ENCODE results near the gene SND1.

The SND1 gene

DNA sequence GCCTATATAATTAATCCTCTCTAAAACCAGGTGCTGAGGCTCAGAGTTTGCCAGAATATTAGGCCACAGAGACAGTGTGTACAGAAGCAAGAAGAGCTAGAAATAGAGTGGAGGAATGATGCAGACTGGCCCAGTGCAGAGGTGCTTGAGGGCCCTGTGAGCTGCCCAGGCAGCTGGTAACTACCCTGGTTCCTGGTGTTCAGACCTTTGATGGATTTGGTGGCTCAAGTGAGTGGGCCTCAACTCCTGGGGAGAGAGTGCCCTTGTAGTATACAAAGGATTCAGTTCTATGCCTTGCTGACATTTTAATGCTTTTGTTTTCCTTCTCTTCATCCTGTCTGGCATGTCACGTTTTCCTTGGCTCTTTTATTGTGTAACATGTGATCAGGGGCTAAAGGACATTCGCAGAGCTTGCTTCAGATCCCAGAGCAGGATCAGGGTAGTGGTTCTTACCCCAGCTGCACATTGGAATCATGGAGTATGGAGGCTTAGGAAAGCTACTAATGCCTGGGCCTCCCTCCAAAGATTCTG is 359.2 kb downstream of the SND1 start:
- Histone ChIP-seq H3K9me3 (ENCODE audit: control insufficient read depth in 2 of 2, low read length in 2 of 2) (no peaks in the 10 kb centered on the region), H3K36me3 (ENCODE audit: control insufficient read depth in 2 of 2, insufficient read depth in 2 of 2, low read length in 2 of 2) (no peaks in the 10 kb centered on the region), H3K27me3 (ENCODE audit: control insufficient read depth in 2 of 2, insufficient read depth in 2 of 2, low read length in 2 of 2) (no peaks in the 10 kb centered on the region), H3K4me3 (ENCODE audit: low read length in 2 of 2) (no peak overlapping the region), H3K9ac (ENCODE audit: low read depth in 1 of 2, low read length in 2 of 2) (no peak overlapping the region), H3K4me1 (ENCODE audit: control insufficient read depth in 2 of 2, insufficient read depth in 2 of 2, low read length in 2 of 2) (no peaks in the 10 kb centered on the region), H3K27ac (ENCODE audit: low read depth in 2 of 2, low read length in 2 of 2) (no peak overlapping the region)

DNA sequence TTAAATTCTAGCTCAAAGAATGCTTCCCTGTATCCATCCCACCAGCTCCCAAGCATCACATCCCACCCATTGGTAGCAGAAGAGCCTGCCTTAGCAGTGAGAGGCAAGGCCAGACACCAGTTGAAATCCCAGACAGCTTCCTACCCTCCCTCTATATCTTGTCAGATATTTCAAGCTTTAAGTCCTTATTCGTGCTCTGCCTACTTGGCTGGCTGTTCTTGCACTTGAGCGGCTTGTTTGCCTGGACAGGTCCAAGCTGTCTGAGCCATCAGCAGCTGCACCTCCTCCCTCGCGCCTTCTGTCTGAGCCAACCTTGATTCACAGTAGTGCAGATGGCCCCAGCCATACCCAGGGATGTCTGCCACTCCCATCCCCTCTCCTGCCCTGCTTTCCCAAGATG is 362.8 kb downstream of the SND1 start:
- H3K4me1 ChIP-seq (ENCODE audit: control insufficient read depth in 2 of 2, insufficient read depth in 2 of 2, low read length in 2 of 2), result no peaks in the 10 kb centered on the region
- no peak overlapping the region for H3K27ac ChIP-seq (ENCODE audit: low read depth in 2 of 2, low read length in 2 of 2)
- no peaks in the 10 kb centered on the region for H3K27me3 ChIP-seq (ENCODE audit: control insufficient read depth in 2 of 2, insufficient read depth in 2 of 2, low read length in 2 of 2)
- H3K9me3 ChIP-seq (ENCODE audit: control insufficient read depth in 2 of 2, low read length in 2 of 2), result no peaks in the 10 kb centered on the region
- no peak overlapping the region for H3K4me3 ChIP-seq (ENCODE audit: low read length in 2 of 2)
- H3K9ac ChIP-seq (ENCODE audit: low read depth in 1 of 2, low read length in 2 of 2), result no peak overlapping the region
- peaks cover 0 to 2% of the 10 kb centered on the region in 2 donors for H3K36me3 ChIP-seq (ENCODE audit: control insufficient read depth in 2 of 2, insufficient read depth in 2 of 2, low read length in 2 of 2)

DNA sequence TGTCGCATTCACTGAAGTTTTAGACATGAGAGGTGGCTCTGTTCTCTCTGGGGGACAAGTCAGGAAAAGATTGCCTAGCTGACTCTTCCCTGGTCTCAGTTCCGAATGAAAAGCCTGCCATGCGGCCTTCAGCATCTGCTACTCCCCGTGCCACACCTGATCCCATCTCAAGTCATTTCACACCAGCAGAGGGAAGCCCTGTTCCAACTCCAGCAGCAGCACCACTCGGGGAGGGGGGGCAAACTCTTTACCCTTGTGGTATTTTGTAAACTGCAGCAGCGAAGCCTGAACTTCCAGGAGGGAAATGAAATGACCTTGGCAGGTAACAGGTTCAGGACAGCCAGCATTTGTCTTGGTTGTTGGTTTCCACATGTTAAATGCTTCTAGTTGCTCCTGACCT is 365.5 kb downstream of the SND1 start:
- Histone ChIP-seq H3K27me3 (ENCODE audit: control insufficient read depth in 2 of 2, insufficient read depth in 2 of 2, low read length in 2 of 2) (no peaks in the 10 kb centered on the region), H3K9ac (ENCODE audit: low read depth in 1 of 2, low read length in 2 of 2) (no peak overlapping the region), H3K36me3 (ENCODE audit: control insufficient read depth in 2 of 2, insufficient read depth in 2 of 2, low read length in 2 of 2) (peaks cover 0 to 2% of the 10 kb centered on the region in 2 donors), H3K4me1 (ENCODE audit: control insufficient read depth in 2 of 2, insufficient read depth in 2 of 2, low read length in 2 of 2) (no peaks in the 10 kb centered on the region), H3K9me3 (ENCODE audit: control insufficient read depth in 2 of 2, low read length in 2 of 2) (no peaks in the 10 kb centered on the region), H3K27ac (ENCODE audit: low read depth in 2 of 2, low read length in 2 of 2) (no peak overlapping the region), H3K4me3 (ENCODE audit: low read length in 2 of 2) (no peak overlapping the region)

DNA sequence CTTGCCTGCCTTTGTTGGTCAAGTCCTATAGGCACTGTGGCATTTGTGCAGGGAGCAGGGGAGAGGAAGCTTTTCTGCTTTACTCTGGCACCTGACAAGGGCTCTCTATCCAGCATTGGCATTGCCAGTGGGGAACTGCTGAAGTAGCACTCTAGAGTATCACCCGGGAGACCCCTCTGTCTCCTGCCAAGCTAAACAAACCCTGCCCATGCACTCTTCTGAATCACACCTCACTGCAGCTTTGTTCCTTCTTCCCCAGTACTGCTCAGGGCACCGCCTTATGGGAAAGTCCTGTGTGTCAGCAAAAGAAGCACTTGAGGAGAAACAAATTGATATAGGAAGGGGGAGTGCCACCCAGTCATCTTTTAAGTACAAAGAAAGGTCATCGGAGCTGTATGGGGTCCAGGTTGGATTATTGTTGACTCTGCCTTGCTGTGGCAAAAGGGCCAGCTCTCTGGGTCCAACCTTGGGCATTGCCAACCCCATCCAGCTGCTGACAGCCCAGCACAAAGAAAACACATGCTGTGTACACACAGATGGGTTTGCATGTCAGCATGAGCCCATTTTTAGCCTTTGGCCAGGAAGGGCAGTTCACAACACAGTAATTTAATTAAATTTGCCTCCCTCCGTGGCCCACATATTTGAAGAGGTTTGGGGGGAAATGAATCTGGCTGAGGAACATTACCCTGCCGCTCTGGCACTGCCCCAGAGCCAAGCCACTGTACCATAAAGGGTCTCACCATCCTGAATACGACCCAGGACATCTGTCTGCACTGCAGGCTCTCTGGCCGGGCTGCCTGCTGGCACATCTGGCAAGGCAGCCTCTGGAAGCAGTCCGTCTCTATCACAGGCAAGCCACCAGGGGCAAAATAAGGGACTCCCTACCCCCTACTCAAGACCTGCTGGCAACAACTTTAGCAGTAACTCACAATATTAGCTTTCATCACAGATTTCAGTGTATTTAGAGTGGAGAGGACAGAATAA is 366.2 kb downstream of the SND1 start:
- no peak overlapping the region for H3K9ac ChIP-seq (ENCODE audit: low read depth in 1 of 2, low read length in 2 of 2)
- peaks cover 0 to 2% of the 10 kb centered on the region in 2 donors for H3K36me3 ChIP-seq (ENCODE audit: control insufficient read depth in 2 of 2, insufficient read depth in 2 of 2, low read length in 2 of 2)
- no peaks in the 10 kb centered on the region for H3K27me3 ChIP-seq (ENCODE audit: control insufficient read depth in 2 of 2, insufficient read depth in 2 of 2, low read length in 2 of 2)
- H3K4me3 ChIP-seq (ENCODE audit: low read length in 2 of 2), result no peak overlapping the region
- no peaks in the 10 kb centered on the region for H3K4me1 ChIP-seq (ENCODE audit: control insufficient read depth in 2 of 2, insufficient read depth in 2 of 2, low read length in 2 of 2)
- H3K9me3 ChIP-seq (ENCODE audit: control insufficient read depth in 2 of 2, low read length in 2 of 2), result no peaks in the 10 kb centered on the region
- no peak overlapping the region for H3K27ac ChIP-seq (ENCODE audit: low read depth in 2 of 2, low read length in 2 of 2)

DNA sequence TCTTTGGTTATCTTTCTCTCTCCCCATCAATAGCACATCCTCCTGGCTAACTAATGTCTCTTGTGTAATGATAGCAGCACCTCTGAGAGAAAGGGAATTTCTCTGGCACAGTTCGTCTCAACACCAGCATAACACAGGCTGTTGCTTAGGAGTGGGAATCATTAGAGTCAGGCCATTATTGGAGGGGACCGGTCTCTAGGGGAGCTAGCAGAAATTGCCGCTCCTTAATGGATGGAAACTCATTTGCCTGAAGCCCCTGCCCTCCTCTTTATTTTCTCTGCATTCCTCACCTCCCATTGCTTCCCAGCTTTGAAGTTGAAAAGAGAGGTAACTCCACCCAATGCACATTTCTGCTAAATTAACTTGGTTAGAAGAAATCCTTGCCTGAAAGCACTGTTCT is 367.3 kb downstream of the SND1 start:
- H3K4me1 ChIP-seq (ENCODE audit: control insufficient read depth in 2 of 2, insufficient read depth in 2 of 2, low read length in 2 of 2), result no peaks in the 10 kb centered on the region
- H3K27ac ChIP-seq (ENCODE audit: low read depth in 2 of 2, low read length in 2 of 2), result no peak overlapping the region
- H3K4me3 ChIP-seq (ENCODE audit: low read length in 2 of 2), result no peak overlapping the region

DNA sequence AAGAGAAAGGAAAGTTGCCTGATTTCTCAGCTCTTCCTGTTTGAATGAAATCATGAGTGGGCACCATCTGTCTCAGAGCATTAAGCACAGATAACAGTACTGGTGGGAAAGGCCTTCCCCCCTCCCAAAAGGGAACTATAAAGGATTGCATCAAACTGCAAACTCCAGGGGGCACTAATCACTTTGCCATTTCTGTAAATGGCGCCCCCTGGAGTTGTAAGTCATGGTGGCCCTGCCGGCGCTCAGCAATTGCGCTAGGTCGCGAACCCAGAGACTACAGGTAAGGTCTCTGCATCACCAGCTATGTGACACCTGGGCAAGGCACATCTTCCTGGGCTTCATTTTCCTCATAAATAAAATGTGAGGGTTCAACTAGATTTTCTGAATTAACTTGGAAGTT is 368.2 kb downstream of the SND1 start:
- no peak overlapping the region for H3K27ac ChIP-seq (ENCODE audit: low read depth in 2 of 2, low read length in 2 of 2)

More for the DNA sequence above, 367.3 kb downstream of the SND1 start:
- Histone ChIP-seq H3K9me3 (ENCODE audit: control insufficient read depth in 2 of 2, low read length in 2 of 2) (no peaks in the 10 kb centered on the region), H3K27me3 (ENCODE audit: control insufficient read depth in 2 of 2, insufficient read depth in 2 of 2, low read length in 2 of 2) (no peaks in the 10 kb centered on the region), H3K36me3 (ENCODE audit: control insufficient read depth in 2 of 2, insufficient read depth in 2 of 2, low read length in 2 of 2) (peaks cover 0 to 2% of the 10 kb centered on the region in 2 donors), H3K9ac (ENCODE audit: low read depth in 1 of 2, low read length in 2 of 2) (no peak overlapping the region)

DNA sequence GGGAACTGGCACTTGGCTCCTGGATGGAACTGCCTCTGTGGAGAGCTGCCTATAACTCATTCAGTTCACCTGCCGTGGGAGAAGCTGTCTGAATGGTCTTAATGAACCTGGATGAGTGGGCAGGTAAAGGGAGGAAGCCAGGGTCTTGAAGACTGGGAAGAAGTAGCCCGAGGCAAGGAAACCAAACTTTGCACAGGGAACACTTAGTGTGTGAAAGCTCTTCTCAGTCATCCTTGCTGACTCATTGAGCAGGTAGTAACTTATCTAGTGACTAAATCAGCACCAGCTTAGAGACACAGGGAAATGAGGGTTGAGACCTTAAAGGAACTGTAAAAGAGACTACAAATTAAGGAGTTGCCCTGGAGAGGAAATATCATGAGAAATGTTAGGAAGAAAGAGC is 369.4 kb downstream of the SND1 start:
- H3K36me3 ChIP-seq (ENCODE audit: control insufficient read depth in 2 of 2, insufficient read depth in 2 of 2, low read length in 2 of 2), result peaks cover 0 to 2% of the 10 kb centered on the region in 2 donors
- H3K9me3 ChIP-seq (ENCODE audit: control insufficient read depth in 2 of 2, low read length in 2 of 2), result no peaks in the 10 kb centered on the region
- no peak overlapping the region for H3K9ac ChIP-seq (ENCODE audit: low read depth in 1 of 2, low read length in 2 of 2)
- H3K27ac ChIP-seq (ENCODE audit: low read depth in 2 of 2, low read length in 2 of 2), result no peak overlapping the region
- no peaks in the 10 kb centered on the region for H3K4me1 ChIP-seq (ENCODE audit: control insufficient read depth in 2 of 2, insufficient read depth in 2 of 2, low read length in 2 of 2)
- H3K4me3 ChIP-seq (ENCODE audit: low read length in 2 of 2), result no peak overlapping the region
- H3K27me3 ChIP-seq (ENCODE audit: control insufficient read depth in 2 of 2, insufficient read depth in 2 of 2, low read length in 2 of 2), result no peaks in the 10 kb centered on the region

More for the DNA sequence above, 368.2 kb downstream of the SND1 start:
- no peak overlapping the region for H3K4me3 ChIP-seq (ENCODE audit: low read length in 2 of 2)
- H3K27me3 ChIP-seq (ENCODE audit: control insufficient read depth in 2 of 2, insufficient read depth in 2 of 2, low read length in 2 of 2), result no peaks in the 10 kb centered on the region
- H3K36me3 ChIP-seq (ENCODE audit: control insufficient read depth in 2 of 2, insufficient read depth in 2 of 2, low read length in 2 of 2), result peaks cover 0 to 2% of the 10 kb centered on the region in 2 donors
- no peaks in the 10 kb centered on the region for H3K4me1 ChIP-seq (ENCODE audit: control insufficient read depth in 2 of 2, insufficient read depth in 2 of 2, low read length in 2 of 2)
- no peak overlapping the region for H3K9ac ChIP-seq (ENCODE audit: low read depth in 1 of 2, low read length in 2 of 2)
- H3K9me3 ChIP-seq (ENCODE audit: control insufficient read depth in 2 of 2, low read length in 2 of 2), result no peaks in the 10 kb centered on the region

DNA sequence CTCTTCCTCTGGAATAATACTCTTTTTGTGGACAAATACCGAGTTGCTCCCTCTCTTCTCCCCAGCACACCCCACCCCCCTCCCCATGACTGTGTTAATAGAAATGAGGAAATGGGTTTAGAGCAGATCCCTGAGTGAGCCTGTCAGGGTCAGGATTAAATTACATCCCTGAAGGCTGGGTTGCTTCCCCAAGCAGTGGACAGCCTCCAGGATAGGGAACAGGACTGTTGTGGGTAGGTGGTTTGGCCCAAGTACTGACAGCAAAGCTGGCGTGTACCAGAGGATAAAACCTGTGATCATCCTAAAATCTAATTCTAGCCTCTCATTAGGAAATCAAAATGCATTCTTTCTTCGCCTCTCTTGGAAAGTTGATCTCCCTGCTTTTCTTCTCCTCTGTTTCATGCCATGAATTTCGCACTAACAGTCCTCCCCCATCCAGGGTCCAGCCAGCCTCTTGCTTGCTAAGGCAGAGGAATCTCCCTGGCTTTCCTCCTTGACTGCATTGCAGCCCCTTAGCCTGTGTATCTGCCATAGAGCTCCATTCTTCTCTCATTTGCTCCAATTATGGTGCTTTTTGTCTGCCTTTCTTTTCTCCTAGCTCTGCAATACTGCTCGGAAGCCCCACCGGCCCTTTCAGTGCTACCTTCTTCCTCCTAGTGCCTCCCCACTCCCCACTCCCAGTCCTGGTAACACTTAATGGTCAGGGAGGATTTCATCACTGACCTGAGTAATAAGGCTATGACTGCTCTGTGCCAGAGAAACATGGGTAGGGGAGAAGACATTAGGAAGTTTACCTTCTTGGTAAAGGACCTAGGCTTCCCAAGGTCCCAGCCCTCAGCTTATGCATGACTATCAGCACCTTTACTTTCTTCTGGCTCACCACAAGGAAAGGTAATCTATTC is 370.9 kb downstream of the SND1 start:
- Histone ChIP-seq H3K36me3 (ENCODE audit: control insufficient read depth in 2 of 2, insufficient read depth in 2 of 2, low read length in 2 of 2) (no peaks in the 10 kb centered on the region), H3K9ac (ENCODE audit: low read depth in 1 of 2, low read length in 2 of 2) (no peak overlapping the region), H3K27me3 (ENCODE audit: control insufficient read depth in 2 of 2, insufficient read depth in 2 of 2, low read length in 2 of 2) (no peaks in the 10 kb centered on the region), H3K27ac (ENCODE audit: low read depth in 2 of 2, low read length in 2 of 2) (no peak overlapping the region), H3K9me3 (ENCODE audit: control insufficient read depth in 2 of 2, low read length in 2 of 2) (no peaks in the 10 kb centered on the region), H3K4me3 (ENCODE audit: low read length in 2 of 2) (no peak overlapping the region), H3K4me1 (ENCODE audit: control insufficient read depth in 2 of 2, insufficient read depth in 2 of 2, low read length in 2 of 2) (peaks cover 0 to 3% of the 10 kb centered on the region in 2 donors)

DNA sequence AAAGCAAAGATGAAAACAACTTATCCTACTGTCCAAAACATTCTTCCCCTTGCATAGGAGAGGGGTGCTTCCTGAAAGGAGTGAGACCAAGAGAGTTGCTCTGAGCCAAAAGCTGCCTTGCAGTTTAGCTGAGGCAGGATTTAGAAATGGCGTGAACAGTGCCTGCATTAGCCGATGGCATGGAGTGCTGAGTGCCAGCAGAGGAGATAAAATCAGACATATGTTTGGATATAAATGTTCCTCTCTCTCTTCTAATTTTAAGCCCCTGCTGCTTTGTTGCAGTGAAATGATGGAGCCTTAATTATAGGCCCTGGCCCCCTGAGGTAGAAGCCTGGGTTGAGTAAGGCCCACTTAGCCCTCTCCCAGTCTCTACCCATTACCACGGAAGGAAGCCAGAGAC is 372.2 kb downstream of the SND1 start:
- Histone ChIP-seq H3K4me1 (ENCODE audit: control insufficient read depth in 2 of 2, insufficient read depth in 2 of 2, low read length in 2 of 2) (peaks cover 0 to 3% of the 10 kb centered on the region in 2 donors), H3K27me3 (ENCODE audit: control insufficient read depth in 2 of 2, insufficient read depth in 2 of 2, low read length in 2 of 2) (peaks cover 0 to 3% of the 10 kb centered on the region in 2 donors), H3K27ac (ENCODE audit: low read depth in 2 of 2, low read length in 2 of 2) (no peak overlapping the region), H3K4me3 (ENCODE audit: low read length in 2 of 2) (no peak overlapping the region), H3K9ac (ENCODE audit: low read depth in 1 of 2, low read length in 2 of 2) (no peak overlapping the region), H3K36me3 (ENCODE audit: control insufficient read depth in 2 of 2, insufficient read depth in 2 of 2, low read length in 2 of 2) (peaks cover 0 to 1% of the 10 kb centered on the region in 2 donors), H3K9me3 (ENCODE audit: control insufficient read depth in 2 of 2, low read length in 2 of 2) (no peaks in the 10 kb centered on the region)

All from mucosa of rectum (tissue), 2 donors.